ENCODE measurements around the gene SH2D3C.
A peak's percentile ranks its signal among the peaks of the same experiment; 100 is the strongest.

The SH2D3C gene

GRCh38 chr9:127715470-127716337 is 62.8 kb downstream of the SH2D3C start, which contains the start of the genes PTRH1 and TTC16:
PTRH1 (minus strand) TSS chr9:127715663; CDS start chr9:127715639, 24 bp downstream.
TTC16 (plus strand) TSS chr9:127716079; CDS start chr9:127716146, 67 bp downstream.
- DNase-seq = peak; percentile 97

DNA sequence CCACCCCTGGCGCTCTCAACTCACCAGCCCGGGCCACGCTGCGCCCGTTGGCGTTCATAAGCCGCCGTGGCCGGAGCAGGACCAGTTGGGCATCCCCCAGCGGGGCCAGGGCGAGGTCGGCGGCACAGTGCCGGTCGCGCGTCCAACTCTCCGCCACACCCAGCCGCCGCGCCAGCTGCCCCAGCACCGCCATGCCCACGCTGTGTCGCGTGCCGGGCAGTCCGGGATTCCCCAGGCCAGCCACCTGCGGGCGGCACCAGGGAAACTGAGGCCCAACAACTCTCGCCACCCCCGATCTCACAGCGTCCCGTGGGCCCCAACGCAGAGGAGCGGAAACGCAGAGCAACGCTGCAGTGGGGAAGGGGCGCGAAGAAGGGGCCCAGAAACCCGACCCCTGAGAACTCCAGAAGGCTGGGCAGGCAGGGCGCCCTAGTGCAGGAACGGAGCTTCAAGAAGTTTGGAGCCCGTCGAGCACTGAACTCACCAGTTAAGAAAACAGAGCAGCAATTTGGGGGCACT is 63.5 kb downstream of the SH2D3C start:
- DNase-seq = no peak

- no peak for DNase-seq
Measured at GRCh38 chr9:127714020-127714750, 64.3 kb downstream of the SH2D3C start.

DNA sequence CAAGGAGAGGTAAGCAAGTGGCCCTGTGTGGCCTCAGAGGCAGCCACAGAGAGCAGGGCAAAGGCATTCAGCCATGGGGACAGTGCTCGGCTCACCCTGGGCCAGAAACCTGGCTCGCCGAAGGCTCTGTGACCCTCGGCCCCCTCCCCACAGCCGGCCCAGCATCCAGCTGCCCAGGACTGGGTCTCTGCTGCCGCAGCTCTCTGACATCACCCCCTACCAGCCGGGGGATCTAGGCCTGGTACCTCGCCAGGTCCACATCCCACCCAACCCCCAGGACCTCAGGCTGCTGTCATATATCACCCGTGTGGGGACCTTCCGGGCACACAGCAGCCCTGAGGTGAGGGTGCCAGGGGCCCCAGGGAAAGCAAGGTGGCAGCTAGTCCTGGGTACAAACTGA is 65.6 kb downstream of the SH2D3C start:
- DNase-seq = no peak

GRCh38 chr9:127712371-127712770 is 66.1 kb downstream of the SH2D3C start:
- no peak for DNase-seq

DNA sequence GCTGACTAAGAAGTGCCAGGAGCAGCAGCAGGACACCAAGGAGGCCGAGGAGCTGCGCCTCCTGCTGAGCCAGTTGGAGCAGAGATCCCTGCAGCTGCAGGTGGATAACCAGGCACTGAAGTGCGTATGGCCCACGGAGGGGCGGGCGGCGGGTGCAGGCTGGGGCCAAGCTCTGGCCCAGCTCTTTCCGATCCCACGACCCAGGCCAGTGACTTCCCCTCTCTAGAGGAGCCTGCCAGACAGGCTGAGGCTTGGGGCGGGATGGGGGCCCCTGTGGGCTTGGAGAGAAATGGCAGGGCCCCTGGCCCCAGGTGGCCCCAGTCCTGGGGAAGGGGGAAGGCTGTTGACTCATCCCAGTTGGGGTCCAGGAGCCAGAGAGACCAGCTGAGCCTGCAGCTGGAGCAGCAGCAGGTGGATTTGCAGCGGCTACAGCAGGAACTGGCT is 66.6 kb downstream of the SH2D3C start:
- peak; percentile 21 for DNase-seq

- no peak for DNase-seq
Measured at GRCh38 chr9:127711226-127711701, 67.2 kb downstream of the SH2D3C start.

GRCh38 chr9:127710204-127710783 is 68.2 kb downstream of the SH2D3C start:
- no peak for DNase-seq

- DNase-seq = no peak
Measured at GRCh38 chr9:127708952-127709587, 69.4 kb downstream of the SH2D3C start.

GRCh38 chr9:127707766-127708165 is 70.7 kb downstream of the SH2D3C start:
- peak; percentile 11 for DNase-seq

- peak; percentile 67 for DNase-seq
Measured at GRCh38 chr9:127706836-127707241, 71.6 kb downstream of the SH2D3C start, which contains the start of gene CFAP157. CFAP157 (plus strand) TSS chr9:127706988; CDS start chr9:127707032, 44 bp downstream.

DNA sequence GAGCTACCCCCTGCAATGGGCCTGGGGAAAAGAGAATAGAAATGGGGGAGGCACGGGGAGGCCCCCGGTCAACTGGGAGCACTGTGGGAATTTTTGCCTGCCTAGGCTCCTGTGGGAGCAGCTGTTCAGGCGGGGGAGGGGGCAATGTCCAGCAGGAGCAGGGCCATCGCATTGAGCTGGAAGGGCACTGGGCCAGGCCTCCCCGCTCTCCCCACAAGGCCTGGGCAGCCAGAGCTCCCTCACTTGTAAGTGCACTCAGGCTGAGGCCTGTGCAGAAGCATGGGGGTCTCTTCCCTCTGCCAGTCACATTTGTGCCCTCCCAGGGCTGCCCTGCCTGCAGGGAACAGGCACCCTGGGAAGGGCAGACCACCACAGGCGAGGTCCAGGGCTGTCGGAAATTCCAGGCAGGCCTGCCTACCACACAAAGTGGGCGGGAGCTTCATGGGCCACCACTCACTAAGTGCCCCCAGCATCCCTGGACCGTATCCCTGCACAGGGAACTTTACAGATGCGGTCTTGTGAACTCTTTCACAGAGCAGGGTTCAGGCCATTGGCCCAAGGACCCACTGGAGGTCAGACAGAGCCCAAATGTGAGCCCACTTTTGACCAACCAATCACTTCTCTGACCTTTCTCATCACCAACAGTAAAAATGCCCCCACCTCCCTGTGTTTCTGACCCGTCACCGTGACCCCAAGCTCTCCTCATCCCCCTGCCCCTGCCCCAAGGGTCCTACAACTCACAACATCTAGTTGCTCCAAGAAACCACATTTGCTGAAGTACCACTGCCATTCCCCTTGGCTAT is 72.7 kb downstream of the SH2D3C start:
- no peak for DNase-seq

- no peak for DNase-seq
Measured at GRCh38 chr9:127703289-127703946, 75.0 kb downstream of the SH2D3C start.

- DNase-seq = no peak
Measured at GRCh38 chr9:127700594-127701255, 77.7 kb downstream of the SH2D3C start.

GRCh38 chr9:127700140-127700539 is 78.3 kb downstream of the SH2D3C start:
- no peak for DNase-seq

GRCh38 chr9:127698985-127699670 is 79.3 kb downstream of the SH2D3C start:
- peak; percentile 74 for DNase-seq

- DNase-seq = no peak
Measured at GRCh38 chr9:127698386-127698785, 80.1 kb downstream of the SH2D3C start.

- DNase-seq = no peak
Measured at GRCh38 chr9:127697575-127697974, 80.9 kb downstream of the SH2D3C start.

DNA sequence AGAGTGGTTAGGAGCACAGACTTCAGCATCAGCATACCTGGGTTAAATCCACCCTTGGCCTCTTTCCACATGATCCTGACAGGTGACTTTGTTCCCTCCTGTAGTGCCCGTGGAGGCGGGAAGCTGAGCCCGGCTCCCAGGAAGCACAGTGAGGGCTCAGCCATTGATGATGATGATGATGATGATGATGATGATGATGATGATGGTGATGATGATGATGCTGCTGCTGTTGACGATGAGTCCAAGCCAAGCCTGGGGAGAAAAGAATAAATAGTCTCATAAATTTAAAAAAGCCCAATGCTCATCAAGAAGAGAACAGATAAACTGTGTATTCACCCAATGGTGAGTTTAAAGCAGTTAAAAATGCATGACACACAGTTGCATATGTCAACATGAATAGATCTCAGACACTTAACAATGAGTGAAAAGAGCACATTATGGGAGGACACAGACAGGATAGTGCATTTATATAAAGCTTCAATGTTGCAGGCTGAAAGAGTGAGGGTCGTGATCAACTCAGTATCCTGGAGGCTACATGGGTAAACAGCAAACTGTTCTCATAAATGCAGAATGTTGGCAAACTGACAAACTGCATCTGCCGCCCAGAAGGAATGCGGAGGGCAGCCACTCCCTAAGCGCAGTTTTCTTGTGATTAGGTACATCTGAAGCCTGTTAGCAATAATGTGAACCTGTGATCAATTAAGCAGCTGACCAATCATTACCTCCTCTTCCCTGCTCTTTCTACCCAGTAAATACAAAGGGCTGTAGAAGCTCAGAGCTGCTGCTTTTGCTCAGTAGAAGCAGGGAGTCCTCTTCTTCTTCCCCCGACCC is 83.4 kb downstream of the SH2D3C start:
- DNase-seq = no peak

Data from NCI-H774 (cell line).